ENCODE measurements around the gene MIA3.

DNA sequence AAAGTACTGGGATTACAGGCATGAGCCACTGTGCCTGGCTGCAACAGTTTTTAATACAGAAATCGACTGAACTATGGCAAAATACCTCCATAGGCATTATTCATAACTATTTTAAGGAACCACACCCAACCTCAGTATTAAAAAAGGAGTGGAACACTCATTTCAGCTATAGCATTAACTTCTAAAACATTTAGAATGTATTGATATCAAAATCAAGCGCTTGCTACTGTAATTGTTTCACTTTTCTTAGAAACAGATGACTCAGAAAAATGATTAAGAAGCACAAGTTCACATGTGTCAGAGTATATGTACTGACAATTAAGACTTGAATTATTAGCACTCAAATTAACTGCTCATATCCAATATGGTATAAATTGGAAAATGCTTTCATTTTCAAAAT is 79.3 kb downstream of the MIA3 start:
- TF ChIP-seq, protein P1, sequence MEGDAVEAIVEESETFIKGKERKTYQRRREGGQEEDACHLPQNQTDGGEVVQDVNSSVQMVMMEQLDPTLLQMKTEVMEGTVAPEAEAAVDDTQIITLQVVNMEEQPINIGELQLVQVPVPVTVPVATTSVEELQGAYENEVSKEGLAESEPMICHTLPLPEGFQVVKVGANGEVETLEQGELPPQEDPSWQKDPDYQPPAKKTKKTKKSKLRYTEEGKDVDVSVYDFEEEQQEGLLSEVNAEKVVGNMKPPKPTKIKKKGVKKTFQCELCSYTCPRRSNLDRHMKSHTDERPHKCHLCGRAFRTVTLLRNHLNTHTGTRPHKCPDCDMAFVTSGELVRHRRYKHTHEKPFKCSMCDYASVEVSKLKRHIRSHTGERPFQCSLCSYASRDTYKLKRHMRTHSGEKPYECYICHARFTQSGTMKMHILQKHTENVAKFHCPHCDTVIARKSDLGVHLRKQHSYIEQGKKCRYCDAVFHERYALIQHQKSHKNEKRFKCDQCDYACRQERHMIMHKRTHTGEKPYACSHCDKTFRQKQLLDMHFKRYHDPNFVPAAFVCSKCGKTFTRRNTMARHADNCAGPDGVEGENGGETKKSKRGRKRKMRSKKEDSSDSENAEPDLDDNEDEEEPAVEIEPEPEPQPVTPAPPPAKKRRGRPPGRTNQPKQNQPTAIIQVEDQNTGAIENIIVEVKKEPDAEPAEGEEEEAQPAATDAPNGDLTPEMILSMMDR (IDR thresholded peaks at IDR 0.05 in 4 of 5, conservative IDR thresholded peaks at IDR 0.05 in 1 of 5) = no peak
- TF ChIP-seq POLR2A (IDR thresholded peaks at IDR 0.05) = no peak

Data from gastrocnemius medialis (tissue), 4 donors.